ENCODE measurements around the gene DNAH3.

- TF ChIP-seq CTCF (IDR thresholded peaks at IDR 0.05 in 8 of 11, conservative IDR thresholded peaks at IDR 0.05 in 3 of 11) (no peak), POLR2AphosphoS5 (IDR thresholded peaks at IDR 0.05) (no peak)
Measured at GRCh38 chr16:21166561-21166961, 15.9 kb upstream of the DNAH3 start.
